CD4-positive, alpha-beta T cell treated with Interleukin-1 beta for 1 hour (primary cell): ENCODE data around the gene SLC39A8.
A peak's percentile ranks its signal among the peaks of the same experiment; 100 is the strongest.
"Not testable (repeated sequence)": the region's sequence is repeated elsewhere in the genome, so short reads cannot be mapped to it uniquely, and the experiment has no call there.

Experiments
- DNase-seq, 2 donors: peaks; one replicate each; pipeline ENCODE4 v3.0.0-alpha.2; 2020 to 2022

Gene SLC39A8

DNA sequence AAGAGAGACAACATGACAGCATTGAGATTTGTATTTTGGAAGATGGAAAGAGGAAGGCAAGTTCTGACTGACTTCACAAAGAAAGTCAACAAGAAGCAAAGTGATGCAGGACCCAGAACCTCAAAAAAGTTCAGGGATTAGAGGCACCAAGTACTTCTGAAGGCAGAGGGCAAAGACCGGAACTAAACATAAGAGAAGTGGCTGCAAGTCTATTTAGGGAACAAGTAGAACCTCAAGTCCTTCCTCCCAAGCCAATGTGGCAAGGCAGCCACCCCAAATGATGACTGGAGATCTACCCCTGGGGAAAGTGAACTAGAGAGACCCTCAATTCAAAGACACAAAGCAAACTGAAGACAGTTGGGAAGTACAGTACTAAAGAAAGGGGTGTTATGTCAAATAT is 46.6 kb downstream of the SLC39A8 start:
- no peak for DNase-seq

DNA sequence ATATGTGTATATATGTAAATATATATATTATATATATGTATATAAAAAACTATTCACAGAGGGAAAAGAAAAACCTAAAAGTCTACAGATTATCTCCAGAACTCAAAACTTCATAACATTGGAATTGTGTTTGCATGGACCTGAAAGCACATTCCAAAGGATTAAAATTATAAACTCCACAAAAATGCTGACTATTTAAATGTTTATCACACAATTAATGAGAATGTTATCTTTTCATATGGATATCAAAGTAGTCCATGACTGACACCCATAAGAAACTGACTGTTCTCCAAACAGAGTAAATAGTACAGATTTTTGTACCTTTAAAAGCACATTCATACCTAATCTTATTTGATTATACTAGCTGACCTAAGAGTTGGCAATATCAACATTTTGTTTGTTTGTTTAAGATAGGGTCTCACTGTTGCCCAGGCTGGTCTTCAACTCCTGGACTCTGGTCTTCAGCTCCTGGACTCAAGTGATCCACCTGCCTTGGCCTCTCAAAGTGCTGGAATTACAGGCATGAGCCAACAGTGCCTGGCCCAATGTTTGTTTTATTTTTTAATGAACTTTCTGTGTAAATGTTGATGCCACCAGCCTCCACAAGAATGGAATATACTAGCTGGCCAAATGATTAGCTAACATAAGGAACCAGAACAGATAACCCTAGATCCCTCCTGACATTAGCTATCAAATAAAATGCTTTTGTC is 50.0 kb downstream of the SLC39A8 start:
- DNase-seq = no peak

DNA sequence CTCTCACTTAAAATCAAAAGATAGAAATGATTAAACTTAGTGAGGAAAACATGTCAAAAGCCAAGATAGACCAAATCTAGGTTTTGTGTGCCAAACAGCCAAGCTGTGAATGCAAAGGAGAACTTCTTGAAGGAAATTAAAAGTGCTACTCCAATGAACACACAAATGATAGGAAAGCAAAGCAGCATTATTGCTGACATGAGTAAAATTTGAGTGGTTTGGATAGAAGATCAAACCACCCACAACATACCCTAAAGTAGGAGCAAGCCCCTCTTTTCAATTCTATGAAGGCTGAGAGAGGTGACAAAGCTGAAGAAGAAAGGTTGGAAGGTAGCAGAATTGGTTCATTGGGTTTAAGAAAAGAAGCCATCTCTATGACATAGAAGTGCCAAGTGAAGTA is 56.8 kb downstream of the SLC39A8 start:
- DNase-seq = no peak

DNA sequence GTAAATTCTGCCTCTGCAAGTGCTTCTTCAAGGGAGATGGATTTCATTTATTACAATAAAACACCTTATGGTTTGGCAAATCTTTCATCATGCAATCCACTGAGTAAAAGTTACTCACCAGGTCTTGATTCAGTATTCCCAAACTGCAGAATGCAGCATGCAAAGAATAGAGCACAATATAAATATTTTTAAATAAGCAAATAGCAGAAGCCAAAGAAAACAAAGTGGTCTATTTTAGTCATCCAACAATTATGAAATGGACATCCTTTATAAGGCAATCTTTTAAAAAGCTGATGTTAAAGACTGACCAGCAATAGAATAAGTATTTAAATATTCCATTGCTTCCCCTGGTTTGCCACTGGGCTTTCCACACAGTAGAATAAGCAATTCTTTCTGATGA is 59.5 kb downstream of the SLC39A8 start:
- DNase-seq = no peak

DNA sequence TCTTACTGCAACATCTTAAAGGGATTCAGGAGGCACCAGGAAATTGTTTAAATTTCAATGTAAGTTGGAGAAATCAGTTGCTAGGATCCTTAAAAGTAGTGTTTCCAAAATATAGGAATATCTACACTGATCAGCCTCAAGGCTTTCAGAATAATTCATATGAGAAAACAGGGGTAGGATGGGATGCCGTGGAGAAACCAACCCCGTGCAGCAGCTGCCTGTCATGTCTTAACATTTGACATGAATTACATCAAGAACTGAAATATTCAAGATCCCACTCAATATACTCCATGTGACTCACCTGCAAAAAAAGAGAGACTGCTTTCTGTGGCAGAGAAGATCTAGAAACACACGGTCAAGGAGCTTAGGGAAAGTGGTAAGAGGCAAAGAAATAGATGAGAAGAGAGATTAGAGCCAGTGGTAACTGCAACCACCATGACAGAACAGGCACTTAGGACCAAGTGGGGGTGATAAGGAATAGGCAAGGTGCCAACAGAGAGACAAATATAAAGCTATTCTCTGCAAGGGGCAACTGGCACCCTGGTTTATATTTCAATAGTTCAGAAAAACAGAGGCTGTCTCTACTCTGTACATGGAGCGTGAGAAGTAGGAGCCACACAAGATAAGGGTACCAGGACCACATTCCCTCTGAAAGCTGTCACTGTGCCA is 64.0 kb downstream of the SLC39A8 start:
- no peak for DNase-seq

DNA sequence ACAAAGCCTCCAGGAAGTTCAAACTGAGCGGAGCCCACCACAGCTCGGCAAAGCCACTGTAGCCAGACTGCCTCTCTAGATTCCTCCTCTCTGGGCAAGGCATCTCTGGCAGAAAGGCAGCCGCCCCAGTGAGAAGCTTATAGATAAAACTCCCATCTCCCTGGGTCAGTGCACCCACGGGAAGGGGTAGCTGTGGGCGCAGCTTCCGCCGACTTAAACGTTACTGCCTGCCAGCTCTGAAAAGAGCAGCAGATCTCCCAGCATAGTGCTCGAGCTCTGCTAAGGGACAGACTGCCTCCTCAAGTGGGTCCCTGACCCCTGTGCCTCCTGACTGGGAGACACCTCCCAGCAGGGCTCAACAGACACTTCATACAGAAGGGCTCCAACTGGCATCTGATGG is 72.0 kb downstream of the SLC39A8 start:
- not testable (repeated sequence) for DNase-seq

DNA sequence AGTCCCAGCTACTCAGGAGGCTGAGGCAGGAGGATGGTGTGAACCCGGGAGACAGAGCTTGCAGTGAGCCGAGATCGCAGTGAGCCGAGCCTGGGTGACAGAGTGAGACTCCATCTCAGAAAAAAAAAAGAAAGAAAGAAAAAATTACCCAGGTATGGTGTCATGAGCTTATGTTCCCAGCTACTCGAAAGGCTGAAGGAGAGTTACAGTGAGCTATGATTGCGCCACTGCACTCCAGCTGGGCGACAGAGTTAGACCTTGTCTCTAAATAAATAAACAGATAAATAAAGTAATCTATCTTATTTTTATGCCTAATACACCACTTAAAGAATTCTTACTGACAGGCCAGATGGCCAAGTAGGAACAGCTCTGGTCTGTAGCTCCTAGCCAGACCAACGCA is 73.0 kb downstream of the SLC39A8 start:
- DNase-seq = no peak

DNA sequence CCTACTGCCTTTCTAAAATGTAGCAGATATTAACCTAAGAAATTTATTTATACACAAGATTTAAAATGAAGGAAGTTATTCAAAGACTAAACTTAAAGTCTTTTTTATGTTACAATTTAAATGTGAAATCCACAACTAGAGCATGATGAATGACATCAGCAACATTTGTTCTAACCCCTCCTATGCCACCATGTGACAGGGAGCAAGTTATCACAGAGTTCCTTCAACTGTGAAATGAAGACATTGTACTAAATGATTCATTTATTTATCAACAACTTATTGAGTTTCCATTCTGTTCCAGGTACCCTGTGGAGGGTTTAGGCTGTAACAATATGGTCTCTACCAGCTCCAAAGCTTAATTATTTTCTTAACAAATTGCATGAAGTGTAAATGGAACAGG is 76.9 kb downstream of the SLC39A8 start:
- no peak for DNase-seq

DNA sequence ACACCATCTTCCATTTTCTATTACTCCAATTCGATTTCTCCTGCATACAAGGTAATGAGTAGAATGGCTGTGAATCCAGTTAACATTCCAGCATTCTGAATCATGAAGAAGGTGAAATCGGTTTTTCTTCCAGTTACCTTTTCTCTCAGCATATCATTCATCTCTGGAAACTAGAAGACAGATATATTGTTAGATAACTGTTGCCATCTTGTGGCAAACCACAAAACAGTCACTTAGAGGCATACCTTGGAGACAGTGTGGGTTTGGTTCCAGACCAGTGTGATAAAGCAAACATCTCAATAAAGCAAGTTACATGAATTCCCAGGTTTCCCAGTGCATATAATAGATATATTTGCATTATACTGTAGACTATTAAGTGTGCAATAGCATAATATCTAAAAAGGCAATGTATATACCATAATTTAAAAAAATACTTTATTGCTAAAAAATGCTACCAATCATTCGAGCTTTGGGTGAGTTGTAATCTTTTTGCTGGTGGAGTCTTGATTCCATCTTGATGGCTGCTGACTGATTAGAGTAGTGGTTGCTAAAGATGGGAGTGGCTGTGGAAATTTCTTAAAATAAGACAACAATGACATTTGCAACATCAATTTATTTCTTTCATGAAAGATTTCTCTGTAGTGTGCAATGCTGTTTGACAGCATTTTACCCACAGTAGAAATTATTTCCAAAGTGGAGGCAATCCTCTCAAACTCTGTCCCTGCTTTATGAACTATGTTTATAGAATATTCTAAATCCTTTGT is 82.1 kb downstream of the SLC39A8 start:
- peak in 1 of 2 donors; percentile 33 for DNase-seq

DNA sequence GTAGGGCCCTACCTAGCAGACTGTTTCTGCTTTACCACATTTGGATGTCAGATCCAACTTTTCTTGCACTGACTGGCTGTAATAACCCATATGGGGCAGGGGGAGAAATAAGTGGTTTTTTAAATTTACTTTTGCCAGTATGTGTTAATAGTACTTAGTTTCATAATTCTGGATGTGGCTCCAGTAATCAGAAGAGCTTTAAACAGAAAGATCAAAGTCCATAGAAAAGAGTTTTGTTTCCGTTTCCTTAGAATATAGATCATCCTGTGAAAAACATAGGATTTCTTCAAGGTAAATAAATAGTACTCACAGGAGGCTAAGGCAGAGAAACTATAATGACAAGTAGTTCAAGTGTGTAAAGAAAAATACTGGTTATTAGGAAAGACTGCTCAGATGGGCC is 85.6 kb downstream of the SLC39A8 start:
- no peak for DNase-seq

DNA sequence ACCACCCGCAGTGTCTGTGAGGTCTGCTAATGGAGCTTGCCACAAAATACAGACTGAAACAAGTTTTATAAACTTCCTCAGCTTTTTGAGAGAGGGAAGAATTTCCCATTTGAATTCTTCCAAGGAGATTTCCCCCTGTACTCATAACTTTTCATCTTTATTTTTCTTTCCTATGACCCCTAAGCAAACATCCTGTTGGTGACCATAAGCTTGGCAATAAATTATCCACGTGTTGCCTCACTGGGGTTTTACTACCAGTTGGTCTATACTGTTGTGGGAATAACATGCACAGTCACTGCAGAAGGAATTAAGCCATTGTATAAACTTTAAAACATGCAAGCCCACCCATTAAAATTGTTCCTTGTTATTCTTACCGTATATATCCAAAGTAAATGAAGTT is 86.2 kb downstream of the SLC39A8 start:
- no peak for DNase-seq

DNA sequence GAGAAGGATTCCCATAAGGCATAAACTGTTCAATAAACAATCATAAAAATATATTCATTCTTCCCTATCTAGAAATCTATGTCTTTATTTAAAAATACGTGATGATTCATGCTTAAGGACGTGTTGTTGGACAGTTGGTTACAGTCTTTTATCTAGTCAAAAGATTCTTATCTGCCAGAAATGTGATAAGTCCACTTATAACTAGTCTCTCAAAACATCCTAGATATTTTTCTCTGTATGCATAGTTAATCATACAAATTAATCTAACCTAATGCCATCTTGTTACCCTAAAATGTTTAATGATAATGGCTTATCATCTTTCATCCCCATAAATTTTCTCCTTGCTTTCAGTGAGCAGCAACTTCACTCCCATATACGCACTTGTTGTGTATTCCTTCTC is 89.0 kb downstream of the SLC39A8 start:
- no peak for DNase-seq

DNA sequence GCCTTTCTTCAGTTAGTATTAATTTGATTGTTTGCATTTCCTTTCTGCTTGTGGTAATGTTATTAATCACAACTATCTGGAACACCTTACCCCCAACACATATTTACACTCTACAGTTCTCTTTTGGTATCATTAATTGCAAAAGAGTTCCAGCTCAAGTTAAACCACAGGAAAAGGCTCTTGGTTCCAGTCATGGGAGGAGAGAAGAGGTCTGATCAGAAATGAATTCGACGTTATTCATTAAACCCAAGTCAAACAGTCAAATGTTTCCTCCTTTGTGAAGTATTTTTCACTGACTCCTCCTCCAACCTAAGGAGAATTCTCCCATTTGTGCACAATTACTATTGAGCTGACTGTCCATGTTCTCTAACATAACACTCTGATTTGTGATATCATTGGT is 91.4 kb downstream of the SLC39A8 start:
- no peak for DNase-seq

DNA sequence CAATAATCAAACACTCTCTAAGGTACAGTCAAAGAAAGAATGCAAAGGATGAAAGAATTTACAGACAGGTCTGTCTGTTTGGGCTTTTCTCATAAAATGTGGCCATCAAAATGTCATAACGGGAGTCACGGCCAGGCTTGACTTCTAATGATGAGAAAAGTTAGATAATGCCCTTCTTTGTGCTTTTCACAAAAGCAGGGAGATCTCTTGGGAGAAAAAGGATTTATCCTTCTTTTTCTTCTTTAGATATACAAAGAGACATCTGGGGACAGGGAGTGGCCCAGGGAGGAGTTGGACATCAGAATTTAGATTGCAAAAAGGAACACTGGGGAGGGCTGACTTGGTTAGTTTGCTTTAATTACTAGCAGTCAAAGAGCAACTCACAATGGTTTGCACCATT is 93.1 kb downstream of the SLC39A8 start:
- no peak for DNase-seq

DNA sequence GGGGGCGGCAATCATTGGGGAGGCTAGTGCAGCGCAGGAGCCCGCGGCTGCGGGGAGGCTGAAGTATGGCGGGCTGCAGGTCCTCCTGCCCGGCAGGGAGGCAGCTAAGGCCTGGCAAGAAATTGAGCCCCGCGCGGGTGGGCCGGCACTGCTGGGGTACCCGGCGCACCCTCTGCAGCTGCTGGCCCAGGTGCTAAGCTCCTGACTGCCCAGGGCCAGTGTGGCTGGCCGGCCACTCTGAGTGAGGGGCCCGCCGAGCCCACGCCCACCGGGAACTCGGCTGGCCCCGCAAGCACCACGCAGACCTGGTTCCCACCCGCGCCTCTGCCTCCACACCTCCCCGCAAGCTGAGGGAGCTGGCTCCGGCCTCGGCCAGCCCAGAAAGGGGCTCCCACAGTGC is 94.9 kb downstream of the SLC39A8 start:
- no peak for DNase-seq

DNA sequence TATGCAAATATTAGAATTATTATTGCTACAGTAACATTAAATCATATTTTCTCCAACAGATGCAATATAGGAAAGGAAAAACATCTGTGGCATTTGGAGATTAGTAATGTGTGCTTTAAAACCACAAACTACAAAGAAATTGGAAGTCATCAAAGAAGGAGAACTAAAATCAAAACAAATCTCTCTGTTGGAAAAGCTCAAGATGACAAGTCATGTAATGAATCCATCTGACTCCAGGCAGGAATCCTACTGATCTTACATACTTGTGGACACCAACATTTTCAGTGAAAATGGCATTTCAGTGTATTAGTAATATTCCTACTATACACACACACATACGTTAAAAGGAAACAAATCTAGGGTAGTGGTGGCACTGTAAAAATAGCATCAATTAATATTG is 98.2 kb downstream of the SLC39A8 start:
- no peak for DNase-seq

DNA sequence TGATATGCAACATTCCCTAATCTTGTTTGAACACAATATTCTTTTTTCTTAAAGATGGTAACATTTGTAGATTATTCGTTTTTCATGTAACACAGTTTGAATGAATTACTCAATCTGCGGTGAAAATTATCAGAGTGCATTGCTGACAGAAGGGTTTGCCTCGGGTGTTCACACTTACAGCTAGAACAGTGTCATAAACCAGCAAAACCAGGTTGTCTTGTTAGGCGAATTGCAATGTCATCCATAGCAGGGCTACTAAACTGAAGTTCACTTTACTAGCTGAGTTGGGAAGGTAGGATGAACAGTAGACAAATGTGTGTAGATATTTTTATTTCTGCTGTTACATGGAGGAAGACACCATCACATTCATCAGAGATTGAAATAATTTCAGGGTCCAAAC is 98.9 kb downstream of the SLC39A8 start:
- no peak for DNase-seq

DNA sequence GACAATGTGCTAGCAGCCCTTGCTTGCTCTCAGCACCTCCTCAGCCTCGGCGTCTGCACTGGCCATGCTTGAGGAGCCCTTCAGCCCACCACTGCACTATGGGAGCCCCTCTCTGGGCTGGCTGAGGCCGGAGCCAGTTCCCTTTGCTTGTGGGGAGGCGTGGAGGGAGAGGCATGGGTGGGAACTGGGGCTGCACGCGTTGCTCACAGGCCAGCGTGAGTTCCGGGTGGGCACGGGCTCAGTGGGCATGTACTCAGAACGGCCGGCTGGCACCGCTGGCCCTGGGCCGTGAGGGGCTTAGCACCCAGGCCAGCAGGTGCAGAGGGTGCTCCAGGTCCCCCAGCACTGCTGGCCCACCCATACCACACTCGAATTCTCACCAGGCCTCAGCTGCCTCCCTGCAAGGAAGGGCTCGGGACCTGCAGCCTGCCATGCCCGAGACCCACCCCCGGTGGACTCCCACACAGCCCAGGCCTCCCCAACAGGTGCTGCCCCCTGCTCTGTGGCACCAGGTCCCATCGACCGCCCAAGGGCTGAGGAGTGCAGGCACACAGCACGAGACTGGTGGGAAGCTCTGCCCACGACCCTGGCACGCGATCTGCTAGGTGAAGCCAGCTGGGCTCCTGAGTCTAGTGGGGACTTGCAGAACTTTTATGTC is 100.3 kb downstream of the SLC39A8 start:
- no peak for DNase-seq

DNA sequence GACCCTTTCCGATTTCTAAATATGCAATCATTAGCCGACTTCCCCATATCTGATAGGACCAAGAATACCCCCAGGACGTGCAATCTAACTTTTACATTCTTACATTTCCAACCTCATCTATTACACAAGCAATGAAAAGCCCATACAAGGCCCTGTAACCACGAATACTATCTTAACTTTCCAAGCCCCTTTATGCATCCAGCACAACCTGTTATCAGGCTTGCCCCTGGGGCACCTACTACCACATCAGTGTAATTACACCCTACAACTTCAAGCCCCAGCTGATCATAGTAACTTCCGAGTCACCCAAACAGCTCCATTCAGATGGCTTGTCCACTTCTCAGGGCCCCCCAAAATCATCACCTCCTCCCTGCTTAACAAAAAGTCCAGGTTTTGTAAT is 102.0 kb downstream of the SLC39A8 start:
- not testable (repeated sequence) for DNase-seq

DNA sequence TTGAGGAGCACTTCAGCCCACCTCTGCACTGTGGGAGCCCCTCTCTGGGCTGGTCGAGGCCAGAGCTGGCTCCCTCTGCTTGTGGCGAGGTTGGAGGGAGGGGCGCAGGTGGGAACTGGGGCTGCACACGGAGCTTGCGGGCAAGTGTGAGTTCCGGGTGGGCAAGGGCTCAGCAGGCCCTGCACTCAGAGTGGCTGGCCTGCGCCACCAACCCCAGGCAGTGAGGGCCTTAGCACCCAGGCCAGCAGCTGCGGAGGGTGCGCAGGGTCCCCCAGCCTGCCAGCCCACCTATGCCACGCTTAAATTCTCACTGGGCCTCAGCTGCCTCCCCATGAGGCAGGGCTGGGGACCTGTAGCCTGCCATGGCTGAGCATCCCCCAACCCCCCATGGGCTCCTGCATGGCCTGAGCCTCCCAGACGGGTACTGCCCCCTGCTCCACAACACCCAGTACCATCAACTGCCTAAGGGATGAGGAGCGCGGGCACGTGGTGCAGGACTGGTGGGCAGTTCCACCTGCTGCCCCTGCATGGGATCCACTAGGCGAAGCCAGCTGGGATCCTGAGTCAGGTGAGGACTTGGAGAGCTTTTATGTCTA is 110.9 kb downstream of the SLC39A8 start:
- DNase-seq = no peak

DNA sequence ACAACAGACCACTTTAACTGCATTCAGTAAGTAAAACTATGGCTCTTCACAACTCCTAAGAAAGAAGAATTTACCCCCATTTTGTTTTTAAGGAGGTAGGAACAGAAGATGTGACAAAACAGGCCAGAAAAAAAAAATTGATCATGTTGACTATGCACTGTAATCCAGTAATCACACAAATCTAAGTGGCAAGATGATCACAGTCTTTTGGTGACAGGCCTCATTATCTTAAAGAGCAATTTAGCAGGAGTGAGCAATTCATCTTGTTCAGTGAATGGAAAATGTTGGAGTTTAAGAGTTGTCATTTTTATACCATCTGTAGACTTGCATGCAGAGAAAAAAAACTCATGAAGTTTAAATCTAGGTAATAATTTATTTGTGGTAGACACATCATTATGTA is 115.1 kb downstream of the SLC39A8 start:
- DNase-seq = no peak

DNA sequence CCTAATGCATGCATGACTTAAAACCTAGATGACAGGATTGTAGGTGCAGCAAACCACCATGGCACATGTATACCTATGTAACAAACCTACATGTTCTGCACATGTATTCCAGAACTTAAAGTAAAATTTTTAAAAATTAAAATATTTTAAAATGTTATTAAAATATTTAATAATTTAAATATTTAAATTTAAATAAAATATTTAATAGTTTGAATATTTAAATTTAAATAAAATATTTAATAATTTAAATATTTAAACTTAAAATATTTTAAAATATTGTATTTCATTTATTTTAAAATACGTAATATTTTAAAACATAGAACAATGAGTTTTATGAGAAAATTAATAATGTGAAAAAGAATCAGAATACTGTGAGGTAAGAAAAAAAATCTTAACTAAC is 117.9 kb downstream of the SLC39A8 start:
- no peak for DNase-seq

DNA sequence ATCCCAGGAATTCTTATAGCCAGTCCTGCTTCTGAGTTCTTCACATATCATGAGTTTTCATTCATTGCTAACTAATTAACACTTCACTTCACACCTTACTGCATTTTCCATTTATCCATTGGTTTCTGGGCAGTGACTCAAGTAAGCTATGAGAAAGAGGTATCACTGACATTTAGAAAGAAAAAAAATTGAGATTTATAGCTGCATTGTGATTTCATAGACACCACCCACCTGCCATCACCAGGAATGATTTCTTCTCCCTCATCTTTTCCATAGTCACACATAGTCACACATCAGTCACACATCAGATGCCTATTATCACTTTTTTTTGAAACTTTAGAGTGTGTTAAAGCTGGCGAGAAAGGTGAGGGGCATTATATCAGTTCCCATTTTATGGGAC is 121.8 kb downstream of the SLC39A8 start:
- DNase-seq = no peak
